HepG2 (cell line): ENCODE results near the gene MUL1. TPM values are rescaled to one million over a fixed set of nuclear protein-coding genes. Genes with fewer than 3 reads are reported as not detected.
A peak's percentile ranks its signal among the peaks of the same experiment; 100 is the strongest.

ENCODE experiments used
- ARNT ChIP-seq: fragments of 450-650 bp; IDR thresholded peaks from 2 replicates; pipeline ENCODE4 v1.6.1; 2017
- ERF ChIP-seq: IDR thresholded peaks from 2 replicates; pipeline ENCODE4 v1.6.1; 2018; ENCODE audit warnings: missing biosample characterization, missing genetic modification reagents
- HDAC2 ChIP-seq: sonication (generic); formaldehyde crosslinking; IDR thresholded peaks from 2 replicates; pipeline ENCODE4 v1.4.0; 2020; ENCODE audit warnings: missing genetic modification reagents
- KDM5B ChIP-seq: sonication (generic); formaldehyde crosslinking; IDR thresholded peaks from 2 replicates; pipeline ENCODE4 v1.4.0; 2020; ENCODE audit warnings: missing genetic modification reagents, mild to moderate bottlenecking, borderline replicate concordance
- KLF6 ChIP-seq: IDR thresholded peaks from 2 replicates; pipeline ENCODE4 v1.8.0; 2016; ENCODE audit warnings: missing biosample characterization, missing genetic modification reagents
- MAFG ChIP-seq: sonication (generic); formaldehyde crosslinking; IDR thresholded peaks from 2 replicates; pipeline ENCODE4 v1.5.1; 2020; ENCODE audit warnings: mild to moderate bottlenecking, missing genetic modification reagents
- NKX3-1 ChIP-seq: sonication (generic); formaldehyde crosslinking; IDR thresholded peaks from 2 replicates; pipeline ENCODE4 v1.5.0; 2020; ENCODE audit warnings: missing genetic modification reagents
- PPARG ChIP-seq: conservative IDR thresholded peaks from 2 replicates; pipeline ENCODE4 v1.6.1; 2016; ENCODE audit warnings: missing biosample characterization, missing genetic modification reagents
- RARA ChIP-seq: IDR thresholded peaks from 2 replicates; pipeline ENCODE4 v1.6.1; 2016; ENCODE audit warnings: missing genetic modification reagents, missing compliant biosample characterization
- SIN3B ChIP-seq: fragments of 150-350 bp; IDR thresholded peaks from 2 replicates; pipeline ENCODE4 v1.6.1; 2014; ENCODE audit warnings: low read length
- U2AF2 ChIP-seq: fragments of 200-400 bp; formaldehyde crosslinking; IDR thresholded peaks from 2 replicates; pipeline ENCODE4 v1.6.1; 2017; ENCODE audit warnings: low read depth, mild to moderate bottlenecking, low read length
- ZFP36L1 ChIP-seq: sonication (generic); formaldehyde crosslinking; IDR thresholded peaks from 2 replicates; pipeline ENCODE4 v1.8.0; 2022; ENCODE audit warnings: mild to moderate bottlenecking, missing genetic modification reagents, moderate library complexity
- ZFYVE20 ChIP-seq: sonication (generic); formaldehyde crosslinking; IDR thresholded peaks from 2 replicates; pipeline ENCODE4 v1.8.0; 2023; ENCODE audit warnings: low read depth, mild to moderate bottlenecking, moderate library complexity, missing genetic modification reagents, borderline replicate concordance
- ZNF282 ChIP-seq: fragments of 450-650 bp; IDR thresholded peaks from 2 replicates; pipeline ENCODE4 v1.6.1; 2018; ENCODE audit not compliant: partially characterized antibody
- ZNF34 ChIP-seq: sonication (generic); formaldehyde crosslinking; IDR thresholded peaks from 2 replicates; pipeline ENCODE4 v1.4.0; 2020; ENCODE audit warnings: mild to moderate bottlenecking, missing genetic modification reagents, borderline replicate concordance
- ZNF558 ChIP-seq: sonication (generic); formaldehyde crosslinking; IDR thresholded peaks from 2 replicates; pipeline ENCODE4 v1.9.0; 2022; ENCODE audit warnings: mild to moderate bottlenecking, missing genetic modification reagents, borderline replicate concordance
- ZNF660 ChIP-seq: sonication (generic); formaldehyde crosslinking; IDR thresholded peaks from 2 replicates; pipeline ENCODE4 v1.5.1; 2020; ENCODE audit warnings: mild to moderate bottlenecking, low read depth, missing genetic modification reagents, borderline replicate concordance
- ZNF776 ChIP-seq: sonication (generic); formaldehyde crosslinking; IDR thresholded peaks from 2 replicates; pipeline ENCODE4 v1.4.0; 2020; ENCODE audit warnings: mild to moderate bottlenecking, missing genetic modification reagents
- ZNF878 ChIP-seq: sonication (generic); formaldehyde crosslinking; IDR thresholded peaks from 2 replicates; pipeline ENCODE4 v1.8.1; 2023; ENCODE audit warnings: mild to moderate bottlenecking, missing genetic modification reagents, moderate library complexity
- polyA plus RNA-seq, 8 experiments: library from polyadenylated mRNA; depleted of rRNA in 3 of 8; stranded (reverse) in 7 of 8; unstranded in 1 of 8; fragments of >200 nt; fragmentation: Illumina TruSeq in 4 of 8; extraction: Trizol in 4 of 8; gene quantifications; 2 replicates each; pipeline versions ENCODE4 v1.2.1 to v1.2.3, GENCODE V29; 2011 to 2016; ENCODE audit warnings: low read depth in 4 of 8, missing spikeins in 1 of 8, mixed read lengths in 1 of 8; ENCODE audit not compliant: insufficient read depth in 1 of 8
- total RNA-seq, 5 experiments: library from RNA; depleted of rRNA; stranded (reverse); fragments of >200 nt; fragmentation: Illumina TruSeq; extraction: Trizol; gene quantifications; 2 replicates each; pipeline ENCODE4 v1.2.3, GENCODE V29; 2016; ENCODE audit warnings: low read depth in 1 of 5
- TF ChIP-seq, protein P1 (sequence below): IDR thresholded peaks from 2 replicates; pipeline ENCODE4 v1.6.1; 2016; ENCODE audit warnings: low read depth, control low read depth
- TF ChIP-seq, protein P2 (sequence below), 2 experiments: fragments of 450-650 bp in 1 of 2; sonication (generic) in 1 of 2; formaldehyde crosslinking; IDR thresholded peaks; 2 replicates each; pipeline versions ENCODE4 v1.5.0 to v1.8.0; 2020 to 2022; ENCODE audit warnings: mild to moderate bottlenecking in 1 of 2, missing genetic modification reagents in 1 of 2
- TF ChIP-seq, protein P3 (sequence below): sonication (generic); formaldehyde crosslinking; IDR thresholded peaks from 2 replicates; pipeline ENCODE4 v1.4.0; 2020; ENCODE audit warnings: mild to moderate bottlenecking, missing genetic modification reagents, borderline replicate concordance
- TF ChIP-seq, protein P4 (sequence below): sonication (generic); formaldehyde crosslinking; IDR thresholded peaks from 2 replicates; pipeline ENCODE4 v1.4.0; 2020; ENCODE audit warnings: mild to moderate bottlenecking, low read depth, missing genetic modification reagents
- TF ChIP-seq, protein P5 (sequence below): sonication (generic); formaldehyde crosslinking; IDR thresholded peaks from 2 replicates; pipeline ENCODE4 v1.5.0; 2020; ENCODE audit warnings: missing genetic modification reagents, mild to moderate bottlenecking, borderline replicate concordance

Gene MUL1
- total and polyA plus RNA-seq, 2 of the 13 experiments (the other 11 are each of a cell fraction or from before 2014, with no cell fraction given), result 21.5 to 26.5 TPM

DNA sequence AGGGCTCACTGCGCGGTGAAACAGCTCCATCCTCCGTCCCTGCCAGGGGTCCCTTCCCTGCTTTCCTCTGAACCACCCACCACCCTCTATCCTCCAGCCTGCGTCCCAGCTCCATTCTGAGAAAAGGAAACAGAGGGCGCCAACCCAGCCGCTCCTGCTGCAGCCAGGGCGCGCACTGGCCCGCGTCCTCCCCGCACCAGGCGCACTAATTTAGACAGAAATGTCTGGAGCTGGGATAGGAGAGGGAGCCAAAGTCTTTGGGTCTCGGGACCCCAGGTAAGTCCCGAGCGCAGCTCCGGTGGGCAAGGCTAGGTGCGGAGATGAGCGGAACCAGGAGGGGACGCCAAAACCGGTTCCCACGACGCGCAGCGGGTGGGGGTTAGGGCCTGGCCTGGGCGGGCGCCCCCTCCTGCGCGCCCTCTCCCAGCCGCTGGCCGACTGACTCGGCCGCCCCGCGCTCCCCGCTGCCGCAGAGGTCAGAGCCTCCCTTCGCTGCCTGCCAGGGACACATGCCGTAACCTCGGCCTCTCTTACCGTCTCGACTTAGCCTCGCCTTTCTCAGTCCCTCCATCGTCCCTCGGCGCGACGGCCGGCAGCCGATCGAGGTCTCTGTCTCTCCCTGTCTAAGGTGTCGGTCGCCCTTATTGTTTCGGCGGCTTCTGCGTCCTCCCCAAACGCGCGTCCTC lies 24.0 kb downstream of the MUL1 start (continued):
- TF ChIP-seq, protein P1, sequence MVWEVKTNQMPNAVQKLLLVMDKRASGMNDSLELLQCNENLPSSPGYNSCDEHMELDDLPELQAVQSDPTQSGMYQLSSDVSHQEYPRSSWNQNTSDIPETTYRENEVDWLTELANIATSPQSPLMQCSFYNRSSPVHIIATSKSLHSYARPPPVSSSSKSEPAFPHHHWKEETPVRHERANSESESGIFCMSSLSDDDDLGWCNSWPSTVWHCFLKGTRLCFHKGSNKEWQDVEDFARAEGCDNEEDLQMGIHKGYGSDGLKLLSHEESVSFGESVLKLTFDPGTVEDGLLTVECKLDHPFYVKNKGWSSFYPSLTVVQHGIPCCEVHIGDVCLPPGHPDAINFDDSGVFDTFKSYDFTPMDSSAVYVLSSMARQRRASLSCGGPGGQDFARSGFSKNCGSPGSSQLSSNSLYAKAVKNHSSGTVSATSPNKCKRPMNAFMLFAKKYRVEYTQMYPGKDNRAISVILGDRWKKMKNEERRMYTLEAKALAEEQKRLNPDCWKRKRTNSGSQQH (CRISPR knock-in tag), result no peak
- TF ChIP-seq, protein P2, sequence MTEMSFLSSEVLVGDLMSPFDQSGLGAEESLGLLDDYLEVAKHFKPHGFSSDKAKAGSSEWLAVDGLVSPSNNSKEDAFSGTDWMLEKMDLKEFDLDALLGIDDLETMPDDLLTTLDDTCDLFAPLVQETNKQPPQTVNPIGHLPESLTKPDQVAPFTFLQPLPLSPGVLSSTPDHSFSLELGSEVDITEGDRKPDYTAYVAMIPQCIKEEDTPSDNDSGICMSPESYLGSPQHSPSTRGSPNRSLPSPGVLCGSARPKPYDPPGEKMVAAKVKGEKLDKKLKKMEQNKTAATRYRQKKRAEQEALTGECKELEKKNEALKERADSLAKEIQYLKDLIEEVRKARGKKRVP (CRISPR knock-in tag; IDR thresholded peaks at IDR 0.05), result no peak; a peak in 1 of 4 replicates
- no peak for TF ChIP-seq ZNF776 (CRISPR knock-in tag)
- peak; percentile 63; the same call in 1 of the 2 replicates for TF ChIP-seq KDM5B (CRISPR knock-in tag)
- no peak for TF ChIP-seq ERF
- 0 out of 2 replicates have a peak, but pooled peaks have one; percentile 11 for TF ChIP-seq NKX3-1 (CRISPR knock-in tag)
- no peak for TF ChIP-seq PPARG (CRISPR knock-in tag)
- no peak for TF ChIP-seq RARA (CRISPR knock-in tag)
- no peak for TF ChIP-seq ZFP36L1 (CRISPR knock-in tag)
- TF ChIP-seq ZNF558 (CRISPR knock-in tag), result no peak; the same call in 1 of the 2 replicates
- TF ChIP-seq, protein P3, sequence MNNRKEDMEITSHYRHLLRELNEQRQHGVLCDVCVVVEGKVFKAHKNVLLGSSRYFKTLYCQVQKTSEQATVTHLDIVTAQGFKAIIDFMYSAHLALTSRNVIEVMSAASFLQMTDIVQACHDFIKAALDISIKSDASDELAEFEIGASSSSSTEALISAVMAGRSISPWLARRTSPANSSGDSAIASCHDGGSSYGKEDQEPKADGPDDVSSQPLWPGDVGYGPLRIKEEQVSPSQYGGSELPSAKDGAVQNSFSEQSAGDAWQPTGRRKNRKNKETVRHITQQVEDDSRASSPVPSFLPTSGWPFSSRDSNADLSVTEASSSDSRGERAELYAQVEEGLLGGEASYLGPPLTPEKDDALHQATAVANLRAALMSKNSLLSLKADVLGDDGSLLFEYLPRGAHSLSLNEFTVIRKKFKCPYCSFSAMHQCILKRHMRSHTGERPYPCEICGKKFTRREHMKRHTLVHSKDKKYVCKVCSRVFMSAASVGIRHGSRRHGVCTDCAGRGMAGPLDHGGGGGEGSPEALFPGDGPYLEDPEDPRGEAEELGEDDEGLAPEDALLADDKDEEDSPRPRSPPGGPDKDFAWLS (CRISPR knock-in tag), result no peak
- 0 out of 2 replicates have a peak, but pooled peaks have one; percentile 44 for TF ChIP-seq ZFYVE20 (CRISPR knock-in tag)
- TF ChIP-seq, protein P4, sequence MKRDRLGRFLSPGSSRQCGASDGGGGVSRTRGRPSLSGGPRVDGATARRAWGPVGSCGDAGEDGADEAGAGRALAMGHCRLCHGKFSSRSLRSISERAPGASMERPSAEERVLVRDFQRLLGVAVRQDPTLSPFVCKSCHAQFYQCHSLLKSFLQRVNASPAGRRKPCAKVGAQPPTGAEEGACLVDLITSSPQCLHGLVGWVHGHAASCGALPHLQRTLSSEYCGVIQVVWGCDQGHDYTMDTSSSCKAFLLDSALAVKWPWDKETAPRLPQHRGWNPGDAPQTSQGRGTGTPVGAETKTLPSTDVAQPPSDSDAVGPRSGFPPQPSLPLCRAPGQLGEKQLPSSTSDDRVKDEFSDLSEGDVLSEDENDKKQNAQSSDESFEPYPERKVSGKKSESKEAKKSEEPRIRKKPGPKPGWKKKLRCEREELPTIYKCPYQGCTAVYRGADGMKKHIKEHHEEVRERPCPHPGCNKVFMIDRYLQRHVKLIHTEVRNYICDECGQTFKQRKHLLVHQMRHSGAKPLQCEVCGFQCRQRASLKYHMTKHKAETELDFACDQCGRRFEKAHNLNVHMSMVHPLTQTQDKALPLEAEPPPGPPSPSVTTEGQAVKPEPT, result no peak; the same call in 1 of the 2 replicates
- 0 out of 2 replicates have a peak, but pooled peaks have one; percentile 13 for TF ChIP-seq KLF6 (CRISPR knock-in tag)
- TF ChIP-seq HDAC2 (CRISPR knock-in tag), result no peak
- no peak for TF ChIP-seq ZNF878
- TF ChIP-seq ARNT, result no peak
- peak; percentile 41; the same call in 1 of the 2 replicates for TF ChIP-seq ZNF34 (CRISPR knock-in tag)
- no peak for TF ChIP-seq SIN3B
- TF ChIP-seq U2AF2, result 0 out of 2 replicates have a peak, but pooled peaks have one; percentile 26
- no peak for TF ChIP-seq MAFG (CRISPR knock-in tag)
- TF ChIP-seq ZNF660 (CRISPR knock-in tag), result no peak
- TF ChIP-seq, protein P5, sequence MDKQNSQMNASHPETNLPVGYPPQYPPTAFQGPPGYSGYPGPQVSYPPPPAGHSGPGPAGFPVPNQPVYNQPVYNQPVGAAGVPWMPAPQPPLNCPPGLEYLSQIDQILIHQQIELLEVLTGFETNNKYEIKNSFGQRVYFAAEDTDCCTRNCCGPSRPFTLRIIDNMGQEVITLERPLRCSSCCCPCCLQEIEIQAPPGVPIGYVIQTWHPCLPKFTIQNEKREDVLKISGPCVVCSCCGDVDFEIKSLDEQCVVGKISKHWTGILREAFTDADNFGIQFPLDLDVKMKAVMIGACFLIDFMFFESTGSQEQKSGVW, result no peak
- no peak for TF ChIP-seq ZNF282
